CD4-positive, alpha-beta T cell treated with Interferon alpha-2 for 1 hour (primary cell): ENCODE measurements around the gene TUBGCP5.

Source experiments
- DNase-seq, 2 donors: peaks; one replicate each; pipeline ENCODE4 v3.0.0-alpha.2; 2020 to 2022

TUBGCP5 gene

GRCh38 chr15:22973987-22974386 lies 65.4 kb downstream of the TUBGCP5 start:
- DNase-seq, result no peak

GRCh38 chr15:22973286-22973685 lies 66.1 kb downstream of the TUBGCP5 start:
- no peak for DNase-seq

- no peak for DNase-seq
These were observed 69.9 kb downstream of the TUBGCP5 start for GRCh38 chr15:22969489-22969888.

DNA sequence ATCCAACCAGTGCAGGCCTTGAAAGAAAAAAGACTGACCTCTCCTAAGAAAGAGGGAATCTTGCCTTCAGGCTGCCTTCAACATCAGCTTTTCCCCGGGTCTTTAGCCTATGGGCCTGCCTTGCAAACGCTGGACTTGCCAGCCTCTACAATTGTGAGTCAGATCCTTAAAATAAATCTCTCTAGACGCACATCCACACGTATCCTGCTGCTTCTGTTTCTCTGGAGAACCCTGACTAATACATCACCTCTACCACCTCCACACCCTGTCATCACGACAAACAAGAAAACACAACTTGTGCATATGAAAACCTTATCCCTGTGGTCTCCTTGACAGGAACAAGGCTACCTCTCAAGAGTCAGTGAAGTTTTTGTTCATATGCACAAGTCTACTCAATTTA lies 71.0 kb downstream of the TUBGCP5 start:
- DNase-seq, result no peak

- DNase-seq, result no peak
These were observed 72.1 kb downstream of the TUBGCP5 start for GRCh38 chr15:22967084-22967770.

GRCh38 chr15:22966321-22967083 lies 72.9 kb downstream of the TUBGCP5 start:
- no peak for DNase-seq

DNA sequence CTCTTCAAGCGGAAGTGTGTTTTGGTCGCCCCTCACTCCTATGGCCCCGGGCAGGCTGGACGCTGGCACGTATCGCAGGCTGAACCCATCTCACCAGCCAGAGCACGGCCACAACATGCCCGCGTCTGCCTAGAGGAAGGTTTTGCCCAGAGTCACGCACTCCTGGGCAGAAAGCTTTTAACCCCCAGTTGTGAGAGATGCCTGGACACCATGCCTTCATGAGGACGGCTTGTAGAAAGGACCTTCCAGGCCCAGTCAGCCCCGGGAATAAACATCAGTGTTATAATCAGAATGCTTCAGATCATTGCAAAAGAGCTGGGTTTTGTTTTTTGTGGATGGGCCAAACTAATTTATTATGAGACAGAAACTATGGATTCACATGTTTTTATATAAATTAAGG lies 75.7 kb downstream of the TUBGCP5 start:
- no peak for DNase-seq

DNA sequence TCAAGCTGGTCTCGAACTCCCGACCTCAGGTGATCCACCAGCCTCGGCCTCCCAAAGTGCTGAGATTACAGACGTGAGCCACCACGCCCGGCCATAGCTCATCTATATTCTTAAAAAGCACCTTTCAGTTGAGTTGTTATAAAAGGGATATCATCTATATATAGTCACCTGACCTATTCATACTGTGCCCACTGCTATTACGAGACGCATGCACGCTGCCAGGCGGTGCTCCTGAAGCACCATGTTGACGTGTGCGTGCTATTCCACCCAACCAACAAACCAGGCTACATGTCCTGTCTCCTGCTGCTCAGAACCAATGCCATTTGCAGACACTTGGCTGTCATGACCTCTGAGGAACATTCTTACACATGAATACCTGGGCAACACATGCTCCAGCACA lies 76.8 kb downstream of the TUBGCP5 start:
- no peak for DNase-seq

DNA sequence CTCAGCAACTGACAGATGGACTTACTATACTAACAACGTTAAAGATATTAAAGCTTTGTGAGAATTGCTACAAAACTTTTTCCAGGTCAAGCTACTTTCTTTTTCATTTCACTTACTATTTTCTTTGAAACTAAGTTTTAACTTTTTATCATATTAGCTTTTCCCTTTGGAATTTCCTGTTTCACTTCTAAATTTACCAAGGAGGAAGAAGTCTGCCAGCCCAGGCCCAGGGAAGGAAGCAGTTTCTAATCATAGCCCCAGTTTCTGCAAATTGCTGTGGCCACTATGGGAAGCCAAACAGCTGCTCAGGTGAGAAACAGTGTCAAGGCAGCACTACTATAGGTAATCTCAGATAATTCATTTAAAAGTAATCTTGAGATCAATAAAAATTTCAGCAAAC lies 77.6 kb downstream of the TUBGCP5 start:
- DNase-seq, result no peak

DNA sequence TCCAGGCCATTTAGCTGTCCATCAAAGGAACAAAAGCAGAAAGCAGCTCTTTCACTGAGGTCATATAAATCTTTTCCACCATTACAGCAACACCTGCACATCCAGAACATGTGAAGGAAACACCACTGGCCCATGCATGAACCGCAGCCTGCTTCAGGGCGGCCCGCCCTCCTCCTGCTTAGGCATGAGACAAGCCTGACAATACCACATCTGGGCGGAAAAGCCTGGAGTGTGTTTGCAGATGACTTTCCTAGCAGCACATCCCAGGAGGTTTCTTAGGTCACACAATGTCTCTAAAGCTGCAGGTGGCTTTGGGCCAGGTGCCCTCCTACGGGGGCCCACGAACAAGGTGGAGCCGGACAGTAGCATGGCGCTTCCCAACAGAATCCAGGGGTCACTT lies 78.8 kb downstream of the TUBGCP5 start:
- DNase-seq, result no peak

- no peak for DNase-seq
These were observed 79.2 kb downstream of the TUBGCP5 start for GRCh38 chr15:22960126-22960525.

DNA sequence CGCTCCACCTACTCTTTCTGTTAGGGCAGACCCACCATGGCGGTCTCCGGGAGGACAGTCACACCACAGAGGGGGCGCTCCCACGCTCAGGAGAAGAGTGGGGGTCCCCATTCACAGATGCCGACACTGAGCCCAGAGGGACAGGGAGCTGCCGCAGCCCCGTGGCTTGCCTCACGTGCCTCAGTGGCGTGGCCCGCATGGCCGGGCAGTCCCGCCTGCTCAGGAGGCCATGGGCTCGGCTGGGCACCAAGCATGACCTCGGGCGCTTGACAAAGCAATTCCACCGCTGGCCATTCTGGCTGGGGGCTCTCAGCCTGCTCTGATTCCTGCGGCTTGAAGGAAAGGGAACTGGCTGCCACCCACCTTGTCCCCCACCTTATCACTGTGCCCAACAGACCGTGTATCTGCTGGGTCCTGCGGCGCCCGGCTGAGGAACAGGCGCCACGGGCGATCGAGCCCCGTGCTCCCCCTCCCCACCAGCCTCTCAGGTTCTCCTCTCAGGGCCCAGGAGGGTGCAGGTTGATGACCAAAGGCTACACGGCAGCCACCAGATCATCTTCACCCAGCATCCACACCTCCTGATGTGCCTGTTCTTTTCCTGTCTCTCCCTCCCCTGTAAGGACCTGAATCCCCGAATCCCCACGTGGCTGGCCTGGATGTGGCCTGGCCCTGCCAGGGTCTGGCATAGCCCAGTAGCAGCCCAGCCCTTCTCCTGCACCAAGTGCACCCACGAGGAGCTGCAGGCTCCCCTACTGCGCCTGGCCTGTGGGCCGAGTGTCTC lies 79.9 kb downstream of the TUBGCP5 start:
- DNase-seq, result no peak

- no peak for DNase-seq
These were observed 80.7 kb downstream of the TUBGCP5 start for GRCh38 chr15:22958487-22959280.

- DNase-seq, result no peak
These were observed 82.5 kb downstream of the TUBGCP5 start for GRCh38 chr15:22956978-22957260.

- no peak for DNase-seq
These were observed 83.0 kb downstream of the TUBGCP5 start for GRCh38 chr15:22956257-22956977.

DNA sequence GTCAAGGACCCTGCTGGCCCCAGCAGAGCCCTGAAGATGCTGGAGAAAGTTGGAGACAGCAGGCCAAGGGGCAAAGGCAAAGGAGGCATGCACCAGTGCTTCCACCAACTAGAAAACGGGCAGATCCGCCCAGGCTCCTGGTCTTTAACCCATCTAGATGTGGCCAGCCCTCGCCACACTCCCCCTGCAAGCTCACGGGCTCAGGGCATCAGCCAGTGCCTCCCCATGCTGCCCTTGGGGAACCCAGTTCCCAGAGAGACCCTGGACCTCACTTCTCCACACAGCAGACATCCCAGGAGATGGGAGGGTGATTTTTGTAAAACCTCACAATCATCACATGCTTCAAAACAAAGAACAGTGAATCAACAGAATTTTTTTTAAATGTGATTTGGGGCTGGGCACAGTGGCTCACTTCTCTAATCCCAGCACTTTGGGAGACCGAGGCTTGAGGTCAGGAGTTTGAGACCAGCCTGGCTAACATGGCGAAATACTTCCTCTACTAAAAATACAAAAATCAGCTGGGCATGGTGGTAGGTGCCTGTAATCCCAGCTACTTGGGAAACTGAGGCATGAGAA lies 83.7 kb downstream of the TUBGCP5 start:
- DNase-seq, result no peak

- DNase-seq, result no peak
These were observed 84.4 kb downstream of the TUBGCP5 start for GRCh38 chr15:22954798-22955543.

DNA sequence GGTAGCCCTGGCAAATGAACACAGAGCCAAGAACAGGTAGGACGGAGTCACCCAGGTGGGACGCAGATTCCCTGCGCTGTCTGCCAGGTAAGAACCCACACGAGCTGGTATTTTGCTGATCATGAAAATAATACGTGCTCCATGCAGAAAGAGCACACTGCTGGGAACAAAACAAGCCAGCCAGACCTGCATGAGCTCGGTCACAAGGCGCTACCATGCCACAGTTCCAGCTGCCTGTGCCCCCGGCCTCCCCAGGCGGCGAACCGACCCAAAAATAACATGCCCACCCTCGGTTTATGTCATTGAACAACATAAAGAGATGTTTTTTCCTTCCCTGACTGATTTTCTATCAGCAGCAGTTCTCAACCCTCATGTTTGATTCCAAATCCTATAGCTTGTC lies 85.0 kb downstream of the TUBGCP5 start:
- DNase-seq, result no peak

DNA sequence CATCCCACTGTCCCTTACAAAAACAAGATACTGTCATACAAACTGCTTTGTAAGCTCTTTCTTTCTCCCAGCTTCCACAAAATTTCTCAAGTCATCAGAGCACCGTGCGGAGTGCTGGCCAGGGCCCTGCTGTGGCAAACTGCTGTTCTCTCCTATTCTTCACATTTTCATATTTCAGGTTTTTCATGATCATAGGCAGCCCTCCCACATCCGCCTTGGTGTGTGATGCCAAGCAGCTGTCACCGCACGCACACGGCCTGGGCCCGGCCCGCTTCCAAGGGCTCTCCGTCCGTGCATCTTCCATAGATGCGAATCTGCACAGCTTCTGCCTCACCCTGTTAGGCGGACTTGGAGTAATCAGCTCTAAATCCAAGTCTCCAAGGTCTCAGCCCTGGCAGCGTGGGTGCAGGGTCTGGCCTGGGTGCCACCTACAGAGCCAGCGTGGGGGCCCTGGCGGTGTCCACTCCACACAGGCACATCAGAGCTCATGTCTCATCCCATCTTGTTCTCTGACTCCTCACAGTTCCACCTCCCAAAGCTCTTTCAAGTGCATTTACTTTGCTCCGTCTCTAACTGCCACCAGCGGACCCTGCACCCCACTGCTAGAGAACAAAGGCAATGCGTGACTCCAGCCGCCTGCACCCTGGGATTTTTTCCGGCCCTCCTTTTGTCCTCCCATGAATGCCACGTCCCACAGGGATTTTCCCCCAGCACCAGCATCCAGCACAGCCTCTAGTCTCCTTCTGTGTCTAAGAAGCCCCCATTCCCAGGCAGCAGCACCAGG lies 86.4 kb downstream of the TUBGCP5 start:
- DNase-seq, result no peak
